SK-N-SH (cell line): ENCODE data around the gene TBCD. TPM values are rescaled to one million over a fixed set of nuclear protein-coding genes. Genes with fewer than 3 reads are reported as not detected.

ENCODE experiments used
- CTCF ChIA-PET: fragments of 300-600, 350-600 bp; formaldehyde crosslinking; extraction: SDS; loops from one replicate; lab custom pipeline; 2021; lab: Yijun Ruan, JAX
- POLR2A ChIA-PET: fragments of 350-600 bp; sonication (Branson Sonifier 250); formaldehyde crosslinking; extraction: SDS; loops from one replicate; lab custom pipeline; 2020; ENCODE audit warnings: antibody characterized with exemption, inconsistent platforms; lab: Yijun Ruan, JAX
- DNase-seq: peaks from one replicate; pipeline ENCODE4 v3.0.0; 2012
- H2AFZ ChIP-seq: fragments of 200-600 bp; sonication (generic); 2 replicates; pipeline ENCODE4 v1.8.1; 2016; ENCODE audit warnings: antibody characterized with exemption, mild to moderate bottlenecking, low read depth
- H3F3A ChIP-seq: fragments of 200-600 bp; sonication (generic); replicated peaks from 2 replicates; pipeline ENCODE3; 2016; ENCODE audit warnings: antibody characterized with exemption, mild to moderate bottlenecking; ENCODE audit not compliant: insufficient read depth
- H3K27ac ChIP-seq, 2 experiments: fragments of 200-500 bp in 1 of 2; fragments of 200-600 bp in 1 of 2; sonication (Bioruptor generic) in 1 of 2; sonication (generic), shearing (Covaris generic) in 1 of 2; 2 replicates each; pipeline versions ENCODE4 v1.5.1 to v1.6.1; 2014 to 2016; ENCODE audit warnings: low read depth in 2 of 2, inconsistent platforms in 1 of 2, low read length in 1 of 2, mild to moderate bottlenecking in 1 of 2, mixed read lengths in 1 of 2
- H3K27me3 ChIP-seq: fragments of 200-600 bp; sonication (generic), shearing (Covaris generic); 2 replicates; pipeline ENCODE4 v1.6.1; 2016; ENCODE audit warnings: mixed run types; ENCODE audit not compliant: insufficient read depth
- H3K36me3 ChIP-seq, 2 experiments: fragments of 200-500 bp in 1 of 2; fragments of 200-600 bp in 1 of 2; sonication (Bioruptor generic) in 1 of 2; sonication (generic) in 1 of 2; replicated peaks in 1 of 2; 2 replicates each; pipeline versions ENCODE3 to v1.5.1; 2014 to 2016; ENCODE audit warnings: low read length in 1 of 2, mild to moderate bottlenecking in 1 of 2; ENCODE audit not compliant: insufficient read depth in 2 of 2, control insufficient read depth in 1 of 2
- H3K4me1 ChIP-seq, 2 experiments: fragments of 200-500 bp in 1 of 2; fragments of 200-600 bp in 1 of 2; sonication (Bioruptor generic) in 1 of 2; sonication (generic), shearing (Covaris generic) in 1 of 2; 2 replicates each; pipeline versions ENCODE4 v1.5.1 to v1.6.1; 2014 to 2016; ENCODE audit warnings: low read depth in 1 of 2, low read length in 1 of 2, mixed run types in 1 of 2; ENCODE audit not compliant: insufficient read depth in 2 of 2, control insufficient read depth in 1 of 2
- H3K4me2 ChIP-seq: fragments of 200-600 bp; sonication (generic), shearing (Covaris generic); 2 replicates; pipeline ENCODE4 v1.6.1; 2017; ENCODE audit warnings: mixed run types
- H3K4me3 ChIP-seq, 2 experiments: fragments of 200-500 bp in 1 of 2; fragments of 200-600 bp in 1 of 2; sonication (Bioruptor generic) in 1 of 2; sonication (generic), shearing (Covaris generic) in 1 of 2; 2 replicates each; pipeline versions ENCODE4 v1.5.1 to v1.8.1; 2014 to 2016; ENCODE audit warnings: low read depth in 2 of 2, inconsistent platforms in 1 of 2, low read length in 1 of 2, mild to moderate bottlenecking in 1 of 2, mixed read lengths in 1 of 2, moderate library complexity in 1 of 2
- H3K79me2 ChIP-seq: fragments of 200-600 bp; sonication (generic); 2 replicates; pipeline ENCODE4 v1.8.1; 2017; ENCODE audit warnings: mild to moderate bottlenecking; ENCODE audit not compliant: insufficient read depth
- H3K9ac ChIP-seq: fragments of 200-600 bp; sonication (generic); 2 replicates; pipeline ENCODE4 v1.6.1; 2017; ENCODE audit warnings: mixed run types
- H3K9me2 ChIP-seq: fragments of 200-600 bp; sonication (generic); 2 replicates; pipeline ENCODE4 v1.6.1; 2017; ENCODE audit warnings: mixed run types
- H3K9me3 ChIP-seq: fragments of 200-600 bp; sonication (generic); 2 replicates; pipeline ENCODE4 v1.6.1; 2017; ENCODE audit warnings: mixed run types, mild to moderate bottlenecking, moderate library complexity
- H4K20me1 ChIP-seq: fragments of 200-600 bp; sonication (generic); 2 replicates; pipeline ENCODE4 v1.6.1; 2017; ENCODE audit warnings: mild to moderate bottlenecking, mixed run types; ENCODE audit not compliant: insufficient read depth
- CHD2 ChIP-seq: fragments of 150-350 bp; IDR thresholded peaks from 2 replicates; pipeline ENCODE4 v1.6.1; 2018; ENCODE audit warnings: low read length; ENCODE audit not compliant: partially characterized antibody
- EZH2phosphoT487 ChIP-seq: fragments of 200-600 bp; sonication (generic); IDR thresholded peaks from 2 replicates; pipeline ENCODE4 v1.6.1; 2017; ENCODE audit warnings: low read depth, mixed run types, mild to moderate bottlenecking, antibody characterized with exemption, moderate library complexity, borderline replicate concordance
- FOSL2 ChIP-seq: IDR thresholded peaks from 2 replicates; pipeline ENCODE4 v1.4.0; 2012; ENCODE audit warnings: low read depth, mild to moderate bottlenecking, moderate library complexity, borderline replicate concordance
- GATA2 ChIP-seq: sonication (generic); formaldehyde crosslinking; IDR thresholded peaks from 2 replicates; pipeline ENCODE4 v1.5.0; 2020; ENCODE audit warnings: mild to moderate bottlenecking, missing genetic modification reagents
- MEF2A ChIP-seq: IDR thresholded peaks from 2 replicates; pipeline ENCODE4 v1.4.0; 2012; ENCODE audit warnings: low read depth, borderline replicate concordance
- NFIC ChIP-seq: IDR thresholded peaks from 2 replicates; pipeline ENCODE4 v1.4.0; 2012; ENCODE audit warnings: borderline replicate concordance
- POLR2AphosphoS5 ChIP-seq: IDR thresholded peaks from 2 replicates; pipeline ENCODE4 v1.6.1; 2012; ENCODE audit warnings: low read depth, low read length
- RCOR1 ChIP-seq: fragments of 150-350 bp; IDR thresholded peaks from 2 replicates; pipeline ENCODE4 v1.6.1; 2017; ENCODE audit warnings: antibody characterized with exemption, low read length
- RFX5 ChIP-seq: IDR thresholded peaks from 2 replicates; pipeline ENCODE4 v1.6.1; 2012; ENCODE audit warnings: mild to moderate bottlenecking, improper control_type of control experiment, low read length
- SIN3A ChIP-seq: IDR thresholded peaks from 2 replicates; pipeline ENCODE4 v1.6.1; 2012; ENCODE audit warnings: low read depth, mild to moderate bottlenecking, low read length, moderate library complexity, borderline replicate concordance
- TCF12 ChIP-seq: IDR thresholded peaks from 2 replicates; pipeline ENCODE4 v1.4.0; 2012
- TEAD4 ChIP-seq: IDR thresholded peaks from 2 replicates; pipeline ENCODE4 v1.4.0; 2012; ENCODE audit warnings: mild to moderate bottlenecking, borderline replicate concordance; ENCODE audit not compliant: insufficient read depth
- YY1 ChIP-seq: IDR thresholded peaks from 2 replicates; pipeline ENCODE4 v1.4.0; 2012; ENCODE audit warnings: low read depth, mild to moderate bottlenecking
- ZBTB33 ChIP-seq: IDR thresholded peaks from 2 replicates; pipeline ENCODE4 v1.4.0; 2012; ENCODE audit warnings: low read depth, borderline replicate concordance
- WGBS: methylation state at CpG from one replicate; pipeline ENCODE4 v1.1.6; 2017; ENCODE audit warnings: low lambda C conversion rate; 5-methylcytosine and 5-hydroxymethylcytosine counted together
- polyA plus RNA-seq, 3 experiments: library from polyadenylated mRNA; depleted of rRNA; stranded (reverse); fragments of >200 nt; gene quantifications; 2 replicates each; pipeline ENCODE4 v1.2.3, GENCODE V29; 2012
- TF ChIP-seq, protein P1 (sequence below): fragments of 200-600 bp; sonication (generic); IDR thresholded peaks from 2 replicates; pipeline ENCODE4 v1.6.1; 2017; ENCODE audit warnings: antibody characterized with exemption, mild to moderate bottlenecking, moderate library complexity
- TF ChIP-seq, protein P2 (sequence below): IDR thresholded peaks from 2 replicates; pipeline ENCODE4 v1.4.0; 2012; ENCODE audit warnings: low read depth, borderline replicate concordance

TBCD gene
- polyA plus RNA-seq, 1 of the 3 experiments (the other 2 are of a cell fraction) = 107 TPM

- TF ChIP-seq, protein P1, sequence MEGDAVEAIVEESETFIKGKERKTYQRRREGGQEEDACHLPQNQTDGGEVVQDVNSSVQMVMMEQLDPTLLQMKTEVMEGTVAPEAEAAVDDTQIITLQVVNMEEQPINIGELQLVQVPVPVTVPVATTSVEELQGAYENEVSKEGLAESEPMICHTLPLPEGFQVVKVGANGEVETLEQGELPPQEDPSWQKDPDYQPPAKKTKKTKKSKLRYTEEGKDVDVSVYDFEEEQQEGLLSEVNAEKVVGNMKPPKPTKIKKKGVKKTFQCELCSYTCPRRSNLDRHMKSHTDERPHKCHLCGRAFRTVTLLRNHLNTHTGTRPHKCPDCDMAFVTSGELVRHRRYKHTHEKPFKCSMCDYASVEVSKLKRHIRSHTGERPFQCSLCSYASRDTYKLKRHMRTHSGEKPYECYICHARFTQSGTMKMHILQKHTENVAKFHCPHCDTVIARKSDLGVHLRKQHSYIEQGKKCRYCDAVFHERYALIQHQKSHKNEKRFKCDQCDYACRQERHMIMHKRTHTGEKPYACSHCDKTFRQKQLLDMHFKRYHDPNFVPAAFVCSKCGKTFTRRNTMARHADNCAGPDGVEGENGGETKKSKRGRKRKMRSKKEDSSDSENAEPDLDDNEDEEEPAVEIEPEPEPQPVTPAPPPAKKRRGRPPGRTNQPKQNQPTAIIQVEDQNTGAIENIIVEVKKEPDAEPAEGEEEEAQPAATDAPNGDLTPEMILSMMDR = no peak
- TF ChIP-seq MEF2A = no peak
- TF ChIP-seq TCF12 = no peak
- TF ChIP-seq RCOR1 = no peak
- TF ChIP-seq YY1 = no peak
- no peak for TF ChIP-seq GATA2 (CRISPR knock-in tag)
Measured at GRCh38 chr17:82805254-82805653, 53.4 kb downstream of the TBCD start (continued).

- no peak overlapping the region for H3K4me2 ChIP-seq
- no peak overlapping the region for H3K27ac ChIP-seq
- no peaks in the 10 kb centered on the region for H3K9me2 ChIP-seq
- no peaks in the 10 kb centered on the region for H3K9me3 ChIP-seq
- peaks cover 15% of the 10 kb centered on the region for H4K20me1 ChIP-seq
- POLR2A ChIA-PET = no interaction called here
- H3K9ac ChIP-seq = no peak overlapping the region
- H3F3A ChIP-seq = no peaks in the 10 kb centered on the region
- H3K27me3 ChIP-seq = no peaks in the 10 kb centered on the region
- TF ChIP-seq, protein P1 = no peak
- TF ChIP-seq TEAD4 (no peak), SIN3A (no peak), FOSL2 (no peak), NFIC (no peak), RFX5 (no peak), POLR2AphosphoS5 (no peak), EZH2phosphoT487 (no peak), CHD2 (no peak), ZBTB33 (no peak)
- TF ChIP-seq, protein P2, sequence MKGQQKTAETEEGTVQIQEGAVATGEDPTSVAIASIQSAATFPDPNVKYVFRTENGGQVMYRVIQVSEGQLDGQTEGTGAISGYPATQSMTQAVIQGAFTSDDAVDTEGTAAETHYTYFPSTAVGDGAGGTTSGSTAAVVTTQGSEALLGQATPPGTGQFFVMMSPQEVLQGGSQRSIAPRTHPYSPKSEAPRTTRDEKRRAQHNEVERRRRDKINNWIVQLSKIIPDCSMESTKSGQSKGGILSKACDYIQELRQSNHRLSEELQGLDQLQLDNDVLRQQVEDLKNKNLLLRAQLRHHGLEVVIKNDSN = no peak
- H3K4me1 ChIP-seq = peaks cover 0 to 4% of the 10 kb centered on the region in 2 experiments; a peak in 1 of 4 replicates
- no peak overlapping the region for H3K4me3 ChIP-seq
- no peak for DNase-seq
- H2AFZ ChIP-seq = no peak overlapping the region
- peaks cover 0 to 25% of the 10 kb centered on the region in 2 experiments for H3K36me3 ChIP-seq
- H3K79me2 ChIP-seq = peaks cover 17% of the 10 kb centered on the region; the same call in 1 of the 2 replicates
- 93% methylated on average over 19 of the region's 19 CpGs for WGBS
- CTCF ChIA-PET = interaction anchor here (0.8 kb wide), 1 partner anchor 28 kb away, joined by 3 read pairs; no protein-coding TSS in a partner anchor
Measured at GRCh38 chr17:82805823-82806222, 54.0 kb downstream of the TBCD start.
